ENCODE results near the gene SSH2.
A peak's percentile ranks its signal among the peaks of the same experiment; 100 is the strongest.

The SSH2 gene

DNA sequence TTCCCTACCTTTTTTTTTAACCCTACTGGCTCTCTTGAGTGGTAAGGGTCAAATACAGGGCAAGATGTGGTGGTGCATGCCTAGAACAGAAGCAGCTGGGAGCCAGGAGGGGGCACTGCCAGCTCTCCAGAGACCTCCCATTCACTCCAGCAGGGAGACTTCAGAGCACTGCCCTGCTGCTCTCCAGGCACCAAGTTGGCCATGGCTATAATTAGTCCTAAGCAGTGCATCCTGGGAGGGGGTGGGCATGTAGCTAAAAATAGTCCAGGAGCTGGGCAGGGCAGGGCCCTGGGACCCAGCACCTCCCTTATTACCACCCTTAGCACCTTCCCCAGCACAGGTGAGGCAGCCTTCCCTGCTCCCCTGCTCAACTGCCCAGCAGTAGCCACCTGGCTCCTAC lies 310.8 kb downstream of the SSH2 start:
- no peak for DNase-seq

DNA sequence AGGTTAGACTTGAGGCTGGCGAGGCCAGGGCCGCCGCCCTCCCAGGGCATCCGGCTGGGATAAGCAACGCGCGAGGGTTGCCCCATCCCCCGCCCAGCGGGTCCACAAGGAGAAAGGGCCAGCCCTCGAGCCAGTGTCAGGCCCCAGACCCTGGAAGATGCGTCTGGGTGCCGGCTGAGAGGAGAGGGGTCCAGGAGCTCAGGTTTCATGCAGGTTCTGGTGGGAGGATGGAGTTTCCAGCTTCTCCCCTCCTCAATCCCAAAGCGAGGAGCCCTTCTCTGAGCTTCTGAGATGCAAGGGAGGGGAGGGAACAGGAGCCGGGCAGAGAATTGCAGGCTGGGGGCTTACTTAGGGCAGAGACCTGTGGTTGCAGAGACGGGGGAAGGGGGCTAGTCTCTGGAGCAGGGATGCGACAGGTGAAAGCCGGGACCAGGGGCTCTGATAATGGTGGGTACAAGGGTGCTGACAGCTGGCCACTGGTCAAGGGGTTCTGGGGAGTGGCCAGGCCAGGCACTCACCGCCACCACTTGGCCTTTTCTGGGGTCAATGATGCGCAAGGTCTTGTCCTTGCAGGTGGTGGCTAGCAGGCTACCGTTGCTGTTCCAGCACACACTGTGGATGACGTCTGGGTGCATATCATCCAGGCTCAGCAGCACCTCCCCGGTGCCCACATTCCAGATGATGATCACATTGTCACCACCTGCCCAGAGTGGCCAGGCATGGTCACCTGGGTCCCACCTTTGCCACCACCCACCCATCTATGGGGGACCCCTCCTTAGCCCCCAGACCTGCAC lies 311.6 kb downstream of the SSH2 start:
- DNase-seq: no peak

DNA sequence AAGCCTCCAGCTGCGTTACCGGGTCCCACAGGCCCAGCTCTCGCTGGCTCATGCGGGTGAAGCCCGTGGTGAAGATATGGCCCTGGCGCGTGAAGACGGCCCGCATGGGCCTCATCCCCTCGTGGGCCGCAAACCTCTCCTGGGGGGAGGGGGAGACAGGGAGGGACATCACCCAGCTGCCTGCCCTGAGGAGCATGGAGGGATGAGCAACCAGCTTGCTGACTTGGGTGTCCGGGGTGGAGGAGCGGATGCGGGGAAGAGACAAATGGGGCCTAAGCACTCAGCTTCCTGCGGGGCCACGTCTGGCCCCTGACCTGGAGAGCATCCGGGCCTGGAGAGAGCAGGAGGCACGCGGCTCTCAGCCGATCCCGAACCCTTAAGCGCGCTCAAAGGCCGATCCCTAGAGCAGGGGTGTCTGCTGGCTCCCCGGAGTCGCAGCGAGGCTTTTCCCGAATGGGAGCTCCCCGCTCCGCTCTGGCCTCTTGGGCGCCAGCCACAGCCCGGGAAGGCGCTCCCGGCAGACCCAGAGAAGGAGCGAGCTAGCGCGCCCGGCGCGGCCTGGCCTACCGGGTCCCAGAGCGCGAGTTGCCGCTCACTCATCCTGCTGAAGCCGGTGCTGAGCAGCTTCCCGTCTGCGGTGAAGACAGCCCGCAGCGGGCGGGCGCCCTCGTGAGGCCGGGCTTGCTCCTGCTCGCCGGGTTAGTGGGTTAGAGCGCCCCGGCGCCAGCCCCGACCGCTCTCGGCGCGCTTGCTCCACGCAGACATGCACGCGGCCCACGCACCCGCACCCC lies 312.4 kb downstream of the SSH2 start:
- DNase-seq: peak; percentile 91

DNA sequence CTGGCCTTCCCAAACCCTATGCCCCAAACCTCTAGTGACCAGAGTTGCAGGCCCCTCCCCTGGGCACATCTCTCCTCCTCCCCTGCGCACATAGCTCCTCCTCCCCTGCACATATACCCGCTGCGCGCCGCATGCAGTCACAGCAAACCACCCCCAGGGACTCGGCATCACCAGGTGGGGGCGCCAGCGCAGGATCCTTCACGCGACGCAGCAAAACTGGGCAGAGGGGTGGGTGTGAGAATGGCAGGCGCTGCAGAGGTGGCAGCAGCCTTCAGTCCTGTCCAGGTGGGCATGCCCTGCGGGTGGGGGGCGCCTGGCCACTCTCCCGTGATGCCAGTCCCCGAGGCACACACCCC lies 312.9 kb downstream of the SSH2 start:
- peak; percentile 95 for DNase-seq

DNA sequence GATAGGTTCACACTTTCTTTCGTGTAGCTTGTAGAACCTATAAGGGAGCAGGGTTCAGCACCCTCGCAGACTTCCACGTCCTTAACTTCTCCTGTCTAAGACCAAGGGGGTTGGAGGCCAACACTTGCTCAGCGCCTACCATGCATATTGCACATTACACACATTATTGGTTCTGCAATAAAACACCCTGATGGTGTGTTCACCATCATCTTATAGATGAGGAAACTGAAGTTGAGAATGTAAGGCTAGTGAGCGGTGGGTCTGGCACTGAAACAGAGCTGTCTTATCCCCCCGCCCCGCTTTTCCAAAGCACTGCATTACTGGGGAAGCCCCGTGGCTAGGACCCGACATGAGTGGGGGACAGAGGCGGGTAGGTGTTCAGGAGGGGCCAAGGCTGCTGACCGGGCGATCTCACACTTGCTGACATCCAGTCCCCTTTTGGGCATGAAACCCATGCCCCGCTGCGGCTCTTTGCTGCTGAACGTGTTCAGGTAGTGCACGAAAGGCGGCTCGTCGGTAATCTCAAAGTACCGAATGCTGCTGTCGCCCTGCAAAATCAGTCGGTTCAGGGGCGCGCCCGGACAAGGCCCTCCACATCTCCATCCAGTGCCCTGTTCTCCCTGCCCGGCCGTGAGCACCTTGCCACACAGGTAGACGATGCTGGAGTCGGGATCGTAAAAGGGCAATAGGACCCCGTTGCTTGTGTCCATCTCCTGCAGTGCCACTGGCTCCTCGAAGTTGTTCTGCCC lies 313.6 kb downstream of the SSH2 start:
- DNase-seq: peak; percentile 68

- DNase-seq: peak; percentile 91
These were observed 314.3 kb downstream of the SSH2 start for GRCh38 chr17:29615492-29616299.

DNA sequence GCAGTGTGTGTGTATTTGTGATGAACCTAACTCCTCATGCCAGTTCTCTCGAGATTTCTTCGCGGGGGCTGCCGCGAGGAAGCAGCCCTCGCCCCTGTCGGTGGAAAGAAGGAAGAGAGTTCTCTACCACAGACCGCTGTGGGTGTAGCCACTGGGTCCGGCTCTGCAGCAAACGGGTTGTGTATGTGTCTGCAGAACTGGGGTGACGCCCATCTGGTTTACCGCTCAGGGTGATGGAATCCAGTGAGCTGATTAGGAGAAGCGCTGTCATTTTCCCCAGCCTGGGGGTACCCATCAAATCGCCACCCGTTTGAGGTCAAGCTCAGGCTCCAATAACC lies 315.0 kb downstream of the SSH2 start:
- peak; percentile 77 for DNase-seq

DNA sequence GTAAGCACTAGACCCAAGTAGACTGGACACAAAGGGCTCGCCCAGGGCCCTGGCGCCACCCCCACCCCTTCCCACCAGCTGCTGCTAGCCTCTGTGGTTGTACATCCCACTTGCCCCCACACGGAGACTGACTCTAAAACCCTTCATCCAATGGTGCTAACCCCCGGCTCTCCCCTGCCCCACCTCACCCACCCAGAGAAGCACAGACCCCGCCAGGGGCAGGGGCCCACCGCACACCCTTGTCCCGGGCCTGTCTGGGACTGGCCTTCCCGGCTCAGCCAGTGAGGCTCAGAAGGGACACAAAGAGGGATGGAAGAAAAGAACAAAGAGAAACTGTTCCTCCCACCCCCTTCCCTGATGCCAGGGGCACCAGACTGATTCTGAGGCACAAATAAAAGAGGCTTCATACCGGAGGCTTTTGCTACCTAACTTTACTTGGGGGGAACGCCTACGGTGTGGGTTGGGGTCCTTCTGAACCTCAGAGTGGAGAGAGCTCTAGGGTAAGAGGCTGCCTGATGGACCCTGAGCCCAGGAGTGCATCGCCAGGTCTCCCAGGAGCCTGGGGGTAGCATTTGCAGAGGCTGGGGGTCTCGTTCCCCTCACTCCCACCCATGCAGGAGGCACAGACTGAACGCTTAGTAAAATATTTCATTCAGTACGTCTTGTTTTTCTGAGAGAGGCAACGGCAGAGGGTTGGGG lies 315.5 kb downstream of the SSH2 start:
- DNase-seq: no peak

GRCh38 chr17:29613856-29614255 lies 316.2 kb downstream of the SSH2 start:
- no peak for DNase-seq

DNA sequence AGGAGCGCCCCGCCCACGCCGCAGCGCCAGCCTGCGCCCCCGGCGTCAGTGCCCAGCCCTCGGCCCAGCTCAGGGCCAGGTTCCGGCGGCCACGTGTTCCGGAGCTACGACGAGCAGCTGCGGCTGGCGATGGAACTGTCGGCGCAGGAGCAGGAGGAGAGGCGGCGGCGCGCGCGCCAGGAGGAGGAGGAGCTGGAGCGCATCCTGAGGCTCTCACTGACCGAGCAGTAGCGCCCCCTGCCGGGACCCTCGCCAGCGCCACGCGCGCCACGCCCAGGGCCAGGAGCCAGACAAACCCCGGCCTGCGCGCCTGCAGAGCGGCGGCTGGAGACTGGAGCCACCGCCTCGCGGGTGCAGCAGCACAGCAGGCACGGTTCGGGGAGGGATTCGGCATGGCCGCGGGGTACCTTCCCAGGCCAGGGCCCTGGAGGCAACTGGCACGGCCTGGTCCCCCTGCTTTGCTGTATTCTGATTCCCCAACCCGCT lies 316.6 kb downstream of the SSH2 start:
- peak; percentile 100 for DNase-seq

- no peak for DNase-seq
These were observed 317.4 kb downstream of the SSH2 start for GRCh38 chr17:29612404-29613280.

DNA sequence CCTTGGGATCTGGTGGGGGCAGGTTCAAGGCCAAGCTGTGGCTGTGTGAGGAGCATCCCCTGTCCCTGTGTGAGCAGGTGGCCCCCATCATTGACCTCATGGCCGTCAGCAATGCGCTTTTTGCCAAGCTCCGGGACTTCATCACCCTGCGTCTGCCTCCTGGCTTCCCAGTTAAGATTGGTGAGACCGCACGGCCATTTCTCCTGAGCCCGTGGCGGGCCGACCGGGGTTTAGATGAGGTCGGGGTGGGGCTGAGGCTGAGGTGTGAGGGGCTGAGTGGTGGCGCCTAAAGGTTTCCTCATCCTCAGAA lies 318.0 kb downstream of the SSH2 start:
- no peak for DNase-seq

- DNase-seq: no peak
These were observed 318.5 kb downstream of the SSH2 start for GRCh38 chr17:29611351-29612093.

- DNase-seq: no peak
These were observed 319.6 kb downstream of the SSH2 start for GRCh38 chr17:29610395-29610794.

GRCh38 chr17:29608986-29609385 lies 321.0 kb downstream of the SSH2 start:
- DNase-seq: no peak

DNA sequence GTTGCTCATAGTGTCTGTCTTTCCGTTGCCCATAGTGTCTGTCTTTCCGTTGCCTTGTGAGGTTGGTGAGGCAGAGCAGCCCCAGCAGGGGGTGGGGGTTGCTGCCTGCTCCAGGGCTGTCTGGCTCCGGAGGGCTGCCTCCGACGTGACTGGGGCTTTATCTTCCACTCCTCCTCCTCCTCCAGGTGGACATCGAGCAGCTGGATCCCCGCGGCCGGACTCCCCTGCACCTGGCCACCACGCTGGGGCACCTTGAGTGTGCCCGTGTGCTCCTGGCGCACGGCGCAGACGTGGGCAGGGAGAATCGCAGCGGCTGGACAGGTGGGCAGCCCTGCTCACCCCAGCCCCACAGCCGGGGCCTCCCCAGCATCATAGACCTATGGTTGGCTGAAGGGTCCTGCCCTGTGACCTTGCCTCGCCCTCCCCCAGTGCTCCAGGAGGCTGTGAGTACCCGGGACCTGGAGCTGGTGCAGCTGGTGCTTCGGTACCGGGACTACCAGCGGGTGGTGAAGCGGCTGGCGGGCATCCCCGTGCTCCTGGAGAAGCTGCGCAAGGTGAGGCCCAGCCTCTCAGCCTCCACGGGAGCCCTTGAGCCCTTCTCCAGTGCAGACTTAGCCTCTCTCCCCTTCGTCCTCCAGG lies 322.4 kb downstream of the SSH2 start:
- no peak for DNase-seq

DNA sequence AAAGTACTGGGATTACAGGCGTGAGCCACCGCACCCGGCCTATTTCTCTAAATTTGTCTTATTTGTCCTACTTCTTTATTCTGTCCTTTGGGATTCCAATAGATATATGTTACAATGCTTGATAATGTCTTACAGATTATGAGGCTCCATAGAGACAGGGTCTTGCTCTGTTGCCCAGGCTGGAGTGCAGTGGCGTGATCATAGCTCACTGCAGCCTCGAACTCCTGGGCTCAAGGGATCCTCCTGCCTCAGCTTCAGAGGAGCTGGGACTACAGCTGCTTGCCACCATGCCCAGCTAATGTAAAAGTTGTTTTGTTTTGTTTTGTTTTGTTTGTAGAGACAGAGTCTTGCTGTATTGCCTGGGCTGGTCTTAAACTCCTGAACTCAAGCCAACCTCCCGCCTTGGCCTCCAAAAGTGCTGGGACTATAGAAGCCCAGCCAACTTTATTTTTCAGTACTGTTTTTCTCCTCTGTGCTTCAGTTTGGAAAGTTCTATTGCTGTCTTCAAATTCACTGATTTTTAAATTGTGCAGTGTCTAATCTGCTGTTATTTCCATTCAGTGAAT lies 326.8 kb downstream of the SSH2 start:
- DNase-seq: no peak

- no peak for DNase-seq
These were observed 332.5 kb downstream of the SSH2 start for GRCh38 chr17:29597361-29598172.

DNA sequence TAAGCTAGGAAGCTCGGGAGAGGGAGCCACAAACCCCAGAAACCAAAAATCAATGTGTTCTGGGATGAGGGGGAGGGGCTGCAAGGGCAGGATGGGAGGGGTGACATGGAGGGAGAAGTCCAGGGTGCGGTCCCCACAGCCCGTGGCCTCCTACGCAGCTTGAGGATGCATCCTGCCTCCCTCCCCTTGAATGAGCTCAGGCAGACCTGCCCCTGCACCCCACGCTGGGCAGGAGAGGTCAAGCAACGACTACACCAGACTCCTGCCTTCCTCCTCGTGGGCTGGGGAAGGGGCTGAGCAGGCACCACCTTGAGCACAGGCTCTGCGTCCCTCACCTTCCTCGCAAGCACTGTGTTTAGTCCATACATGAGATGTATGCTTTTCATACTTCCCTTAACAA lies 333.2 kb downstream of the SSH2 start:
- no peak for DNase-seq

Data from activated CD8-positive, alpha-beta memory T cell treated with anti-CD3 and anti-CD28 coated beads, Interleukin-2, amount 50 U/mL, for 48 hours (primary cell).